ENCODE data around the gene APEH.

APEH gene

GRCh38 chr3:49628249-49628648 is 45.9 kb upstream of the APEH start:
- Histone ChIP-seq H3K36me3 (no peaks in the 10 kb centered on the region), H3K27ac (no peak overlapping the region), H3K9me3 (peaks cover 3% of the 10 kb centered on the region), H3K27me3 (no peaks in the 10 kb centered on the region), H3K4me1 (ENCODE audit: control insufficient read depth in 1 of 2, insufficient read depth in 1 of 2, low read depth in 1 of 2, low read length in 1 of 2) (no peaks in the 10 kb centered on the region), H3K4me3 (ENCODE audit: low read depth in 1 of 2, low read length in 1 of 2) (no peak overlapping the region)
- TF ChIP-seq CTCF (IDR thresholded peaks at IDR 0.05) = no peak

- Histone ChIP-seq H3K27ac (no peak overlapping the region), H3K4me3 (ENCODE audit: low read depth in 1 of 2, low read length in 1 of 2) (no peak overlapping the region), H3K4me1 (ENCODE audit: control insufficient read depth in 1 of 2, insufficient read depth in 1 of 2, low read depth in 1 of 2, low read length in 1 of 2) (no peaks in the 10 kb centered on the region), H3K27me3 (no peaks in the 10 kb centered on the region), H3K36me3 (no peaks in the 10 kb centered on the region), H3K9me3 (peaks cover 3% of the 10 kb centered on the region)
- no peak for TF ChIP-seq CTCF (IDR thresholded peaks at IDR 0.05)
These were observed 44.7 kb upstream of the APEH start for GRCh38 chr3:49629451-49629850.

- no peak for TF ChIP-seq CTCF (IDR thresholded peaks at IDR 0.05)
- no peak overlapping the region for H3K27ac ChIP-seq
- H3K27me3 ChIP-seq = no peaks in the 10 kb centered on the region
- no peaks in the 10 kb centered on the region for H3K36me3 ChIP-seq
- peaks cover 3% of the 10 kb centered on the region for H3K9me3 ChIP-seq
- H3K4me3 ChIP-seq (ENCODE audit: low read depth in 1 of 2, low read length in 1 of 2) = no peak overlapping the region
- no peaks in the 10 kb centered on the region for H3K4me1 ChIP-seq (ENCODE audit: control insufficient read depth in 1 of 2, insufficient read depth in 1 of 2, low read depth in 1 of 2, low read length in 1 of 2)
These were observed 44.3 kb upstream of the APEH start for GRCh38 chr3:49629866-49630265.

GRCh38 chr3:49630784-49631183 is 43.4 kb upstream of the APEH start:
- H3K27ac ChIP-seq = no peak overlapping the region
- H3K27me3 ChIP-seq = no peaks in the 10 kb centered on the region
- no peak for TF ChIP-seq CTCF (IDR thresholded peaks at IDR 0.05)
- H3K4me1 ChIP-seq (ENCODE audit: control insufficient read depth in 1 of 2, insufficient read depth in 1 of 2, low read depth in 1 of 2, low read length in 1 of 2) = no peaks in the 10 kb centered on the region
- no peaks in the 10 kb centered on the region for H3K36me3 ChIP-seq
- H3K9me3 ChIP-seq = peaks cover 3% of the 10 kb centered on the region
- H3K4me3 ChIP-seq (ENCODE audit: low read depth in 1 of 2, low read length in 1 of 2) = no peak overlapping the region

GRCh38 chr3:49634736-49635135 is 39.4 kb upstream of the APEH start:
- H3K27ac ChIP-seq = no peak overlapping the region
- no peaks in the 10 kb centered on the region for H3K36me3 ChIP-seq
- H3K4me1 ChIP-seq (ENCODE audit: control insufficient read depth in 1 of 2, insufficient read depth in 1 of 2, low read depth in 1 of 2, low read length in 1 of 2) = no peaks in the 10 kb centered on the region
- no peaks in the 10 kb centered on the region for H3K27me3 ChIP-seq
- TF ChIP-seq CTCF (IDR thresholded peaks at IDR 0.05) = no peak
- H3K4me3 ChIP-seq (ENCODE audit: low read depth in 1 of 2, low read length in 1 of 2) = no peak overlapping the region
- H3K9me3 ChIP-seq = peaks cover 3% of the 10 kb centered on the region
